Skin of body (tissue), 2 donors: ENCODE measurements around the gene XPR1. TPM values are rescaled to one million over a fixed set of nuclear protein-coding genes. Genes with fewer than 3 reads are reported as not detected.
"Not testable (repeated sequence)": the region's sequence is repeated elsewhere in the genome, so short reads cannot be mapped to it uniquely, and the experiment has no call there.

Experiments
- DNase-seq: peaks from one replicate; lab custom pipeline; 2025; lab: John Stamatoyannopoulos, UW
- total RNA-seq: library from RNA; depleted of rRNA; stranded (reverse); fragments of >200 nt; gene quantifications from one replicate; pipeline ENCODE4 v1.2.3, GENCODE V29; 2014

XPR1 gene
- total RNA-seq, 1 donor from 2014 or later, result 16.0 TPM

- no peak for DNase-seq
Measured at GRCh38 chr1:180779584-180779983, 147.8 kb downstream of the XPR1 start.

GRCh38 chr1:180781718-180782117, 149.9 kb downstream of the XPR1 start:
- DNase-seq, result no peak

- DNase-seq, result no peak
Measured at GRCh38 chr1:180785291-180785690, 153.5 kb downstream of the XPR1 start.

- no peak for DNase-seq
Measured at GRCh38 chr1:180785887-180786286, 154.1 kb downstream of the XPR1 start.

GRCh38 chr1:180786624-180787023, 154.8 kb downstream of the XPR1 start:
- DNase-seq, result no peak

GRCh38 chr1:180787628-180788307, 155.9 kb downstream of the XPR1 start:
- no peak for DNase-seq

GRCh38 chr1:180789460-180789859, 157.6 kb downstream of the XPR1 start:
- DNase-seq, result no peak

GRCh38 chr1:180791152-180791551, 159.3 kb downstream of the XPR1 start:
- DNase-seq, result not testable (repeated sequence)

- no peak for DNase-seq
Measured at GRCh38 chr1:180791806-180792205, 160.0 kb downstream of the XPR1 start.

GRCh38 chr1:180793451-180793850, 161.6 kb downstream of the XPR1 start:
- no peak for DNase-seq

GRCh38 chr1:180796897-180797640, 165.2 kb downstream of the XPR1 start:
- DNase-seq, result no peak

- DNase-seq, result no peak
Measured at GRCh38 chr1:180800945-180801344, 169.1 kb downstream of the XPR1 start.

- DNase-seq, result no peak
Measured at GRCh38 chr1:180802813-180803212, 171.0 kb downstream of the XPR1 start.

GRCh38 chr1:180805316-180805715, 173.5 kb downstream of the XPR1 start:
- no peak for DNase-seq

- DNase-seq, result no peak
Measured at GRCh38 chr1:180811298-180811697, 179.5 kb downstream of the XPR1 start.

- DNase-seq, result no peak
Measured at GRCh38 chr1:180811886-180812285, 180.1 kb downstream of the XPR1 start.

- DNase-seq, result no peak
Measured at GRCh38 chr1:180814258-180814657, 182.4 kb downstream of the XPR1 start.

- DNase-seq, result no peak
Measured at GRCh38 chr1:180815188-180815587, 183.4 kb downstream of the XPR1 start.

- DNase-seq, result no peak
Measured at GRCh38 chr1:180816132-180816531, 184.3 kb downstream of the XPR1 start.

- no peak for DNase-seq
Measured at GRCh38 chr1:180821970-180822369, 190.1 kb downstream of the XPR1 start.

- not testable (repeated sequence) for DNase-seq
Measured at GRCh38 chr1:180831507-180831906, 199.7 kb downstream of the XPR1 start.

GRCh38 chr1:180833180-180833579, 201.4 kb downstream of the XPR1 start:
- DNase-seq, result not testable (repeated sequence)

- DNase-seq, result no peak
Measured at GRCh38 chr1:180836449-180836848, 204.6 kb downstream of the XPR1 start.
